K562 (cell line): ENCODE measurements around the gene DUXB. TPM values are rescaled to one million over a fixed set of nuclear protein-coding genes. Genes with fewer than 3 reads are reported as not detected.
A peak's percentile ranks its signal among the peaks of the same experiment; 100 is the strongest.

Source experiments
- AFF1 ChIP-seq, 2 experiments: fragments of 450-650 bp; IDR thresholded peaks; 2 replicates each; pipeline ENCODE4 v1.6.1; 2018; ENCODE audit warnings: mild to moderate bottlenecking in 2 of 2, low read depth in 1 of 2; ENCODE audit not compliant: partially characterized antibody in 2 of 2
- BHLHE40 ChIP-seq: IDR thresholded peaks from 2 replicates; pipeline ENCODE4 v1.6.1; 2011; ENCODE audit warnings: low read length, improper control_type of control experiment
- CBX1 ChIP-seq: sonication (generic); IDR thresholded peaks from 2 replicates; pipeline ENCODE4 v1.6.1; 2016; ENCODE audit warnings: antibody characterized with exemption, low read depth, mild to moderate bottlenecking
- CTCF ChIP-seq, 3 experiments: IDR thresholded peaks in 2 of 3; conservative IDR thresholded peaks in 1 of 3; 2 replicates each; pipeline ENCODE4 v1.5.1; 2011 to 2012; ENCODE audit warnings: low read length in 3 of 3, mild to moderate bottlenecking in 3 of 3, control low read depth in 2 of 3, improper control_type of control experiment in 1 of 3, inconsistent platforms in 1 of 3, low read depth in 1 of 3, mixed read lengths in 1 of 3, moderate library complexity in 1 of 3; ENCODE audit not compliant: insufficient read depth in 2 of 3
- ELF4 ChIP-seq: fragments of 450-650 bp; formaldehyde crosslinking; IDR thresholded peaks from 2 replicates; pipeline ENCODE4 v1.4.0; 2022; ENCODE audit warnings: missing genetic modification characterization
- FOXA1 ChIP-seq: fragments of 450-650 bp; IDR thresholded peaks from 2 replicates; pipeline ENCODE4 v1.6.1; 2016; ENCODE audit warnings: mild to moderate bottlenecking, borderline replicate concordance
- HIVEP1 ChIP-seq: fragments of 250-450 bp; sonication (Bioruptor Pico); IDR thresholded peaks from 2 replicates; pipeline ENCODE4 v1.4.0; 2020; ENCODE audit warnings: mild to moderate bottlenecking
- MYBL2 ChIP-seq, 2 experiments: fragments of 450-650 bp in 1 of 2; sonication (generic) in 1 of 2; formaldehyde crosslinking in 1 of 2; IDR thresholded peaks; 2 replicates each; pipeline versions ENCODE4 v1.6.1 to v1.8.1; 2017 to 2022; ENCODE audit warnings: borderline replicate concordance in 1 of 2, inconsistent platforms in 1 of 2, low read depth in 1 of 2, mild to moderate bottlenecking in 1 of 2, missing genetic modification reagents in 1 of 2, moderate library complexity in 1 of 2
- NCOA4 ChIP-seq: fragments of 450-650 bp; IDR thresholded peaks from 2 replicates; pipeline ENCODE4 v1.6.1; 2018; ENCODE audit warnings: mild to moderate bottlenecking; ENCODE audit not compliant: partially characterized antibody
- NR2C2 ChIP-seq, 2 experiments: fragments of 200-800 bp in 1 of 2; sonication (Bioruptor generic) in 1 of 2; sonication (generic) in 1 of 2; formaldehyde crosslinking in 1 of 2; IDR thresholded peaks; 2 replicates each; pipeline versions ENCODE4 v1.6.1 to v1.8.0; 2016 to 2022; ENCODE audit warnings: mild to moderate bottlenecking in 1 of 2, missing compliant biosample characterization in 1 of 2, missing genetic modification characterization in 1 of 2, missing genetic modification reagents in 1 of 2
- NRF1 ChIP-seq, 2 experiments: fragments of 450-650 bp; IDR thresholded peaks in 1 of 2; conservative IDR thresholded peaks in 1 of 2; 2 replicates each; pipeline ENCODE4 v1.6.1; 2014; ENCODE audit warnings: mild to moderate bottlenecking in 2 of 2
- RAD21 ChIP-seq, 2 experiments: fragments of 250-450 bp in 1 of 2; fragments of 450-650 bp in 1 of 2; sonication (Bioruptor Pico) in 1 of 2; formaldehyde crosslinking in 1 of 2; IDR thresholded peaks in 1 of 2; conservative IDR thresholded peaks in 1 of 2; 2 replicates each; pipeline versions ENCODE4 v1.4.0 to v1.8.0; 2020 to 2022; ENCODE audit warnings: mild to moderate bottlenecking in 2 of 2, moderate library complexity in 1 of 2
- SMARCC2 ChIP-seq: fragments of 450-650 bp; IDR thresholded peaks from 2 replicates; pipeline ENCODE4 v1.6.1; 2017; ENCODE audit warnings: antibody characterized with exemption, moderate library complexity, mild to moderate bottlenecking, low read depth
- SRSF1 ChIP-seq: fragments of 200-400 bp; formaldehyde crosslinking; IDR thresholded peaks from 2 replicates; pipeline ENCODE4 v1.6.1; 2017; ENCODE audit warnings: mild to moderate bottlenecking, low read depth, low read length, moderate library complexity
- TAF7 ChIP-seq: fragments of 450-650 bp; IDR thresholded peaks from 2 replicates; pipeline ENCODE4 v1.6.1; 2016; ENCODE audit warnings: missing genetic modification characterization, missing compliant biosample characterization
- TCFL5 ChIP-seq: fragments of 250-450 bp; sonication (Bioruptor Pico); conservative IDR thresholded peaks from 2 replicates; pipeline ENCODE4 v1.6.1; 2021; ENCODE audit warnings: mild to moderate bottlenecking, moderate library complexity, matching md5 sums
- ZNF785 ChIP-seq: fragments of 250-450 bp; sonication (Bioruptor Pico); IDR thresholded peaks from 2 replicates; pipeline ENCODE4 v1.4.0; 2020; ENCODE audit warnings: mild to moderate bottlenecking
- polyA plus RNA-seq, 8 experiments: library from polyadenylated mRNA; depleted of rRNA in 4 of 8; stranded (reverse) in 5 of 8; unstranded in 3 of 8; fragments of >200 nt; fragmentation: Nextera tagmentation in 2 of 8; fragmentation: Illumina TruSeq in 1 of 8; extraction: Ambion mirVana in 2 of 8; extraction: Trizol in 1 of 8; gene quantifications; 2 replicates each; pipeline versions ENCODE4 v1.2.1 to v1.2.3, GENCODE V29; 2011 to 2014; ENCODE audit warnings: inconsistent platforms in 1 of 8, missing spikeins in 1 of 8
- total RNA-seq, 7 experiments: library from RNA; depleted of rRNA in 6 of 7; stranded (reverse); fragments of >200 nt in 6 of 7; fragmentation: Illumina TruSeq in 2 of 7; extraction: Trizol in 2 of 7; gene quantifications; 2 replicates each; pipeline versions ENCODE4 v1.2.1 to v1.2.3, GENCODE V29; 2011 to 2021; ENCODE audit warnings: low replicate concordance in 1 of 7
- TF ChIP-seq, protein P1 (sequence below): IDR thresholded peaks from 2 replicates; pipeline ENCODE4 v1.6.1; 2016; ENCODE audit warnings: missing genetic modification characterization, missing compliant biosample characterization
- TF ChIP-seq, protein P2 (sequence below): fragments of 450-650 bp; IDR thresholded peaks from 2 replicates; pipeline ENCODE4 v1.6.1; 2016; ENCODE audit warnings: missing biosample characterization, missing genetic modification characterization

DUXB gene
- total and polyA plus RNA-seq, 9 of the 15 experiments (the other 6 are each of a cell fraction or from before 2014, with no cell fraction given): not detected

DNA sequence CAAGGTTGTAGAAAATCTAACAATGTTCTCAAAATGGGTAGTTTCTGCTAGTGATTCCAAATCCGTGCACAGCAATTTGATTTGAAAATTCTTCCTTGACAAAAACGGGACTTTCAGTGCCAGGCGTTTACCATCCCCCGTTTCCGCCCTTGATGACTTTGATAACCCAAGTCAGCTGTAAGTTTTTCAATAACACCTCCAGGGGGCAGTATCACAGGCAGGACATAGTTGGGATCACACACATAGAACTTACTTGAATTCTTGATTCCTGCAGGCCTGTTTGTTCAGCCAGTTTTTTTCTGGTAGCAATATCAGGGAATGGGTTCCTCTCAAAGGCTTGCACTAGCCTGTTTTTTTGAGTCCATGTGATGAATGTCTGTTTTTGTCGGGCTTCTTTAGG, 5.6 kb downstream of the DUXB start (continued):
- TF ChIP-seq MYBL2 (IDR thresholded peaks at IDR 0.05; ENCODE audit: low read depth) (no peak), MYBL2 (CRISPR knock-in tag; IDR thresholded peaks at IDR 0.05; ENCODE audit: borderline replicate concordance) (no peak), SMARCC2 (no peak), ZNF785 (CRISPR knock-in tag) (no peak), TAF7 (tag) (no peak), ELF4 (CRISPR knock-in tag) (no peak), FOXA1 (no peak), NR2C2 (CRISPR knock-in tag; IDR thresholded peaks at IDR 0.05) (no peak), NR2C2 (tag; IDR thresholded peaks at IDR 0.05) (no peak), RAD21 (CRISPR knock-in tag; conservative IDR thresholded peaks at IDR 0.05 in 1 of 2, IDR thresholded peaks at IDR 0.05 in 1 of 2) (0 out of 4 replicates have a peak, but pooled peaks of 1 of the 2 experiments have one; percentile 8), BHLHE40 (no peak), AFF1 (IDR thresholded peaks at IDR 0.05; ENCODE audit: low read depth in 1 of 2, partially characterized antibody in 2 of 2) (no peak), CTCF (IDR thresholded peaks at IDR 0.05 in 2 of 3, conservative IDR thresholded peaks at IDR 0.05 in 1 of 3; ENCODE audit: insufficient read depth in 2 of 3, low read depth in 1 of 3, low read length in 3 of 3) (peak; percentile 44 to 50 (median 49); a peak in 5 of 6 replicates), NCOA4 (no peak), NRF1 (conservative IDR thresholded peaks at IDR 0.05 in 1 of 2, IDR thresholded peaks at IDR 0.05 in 1 of 2) (no peak), HIVEP1 (CRISPR knock-in tag) (no peak), CBX1 (no peak), TCFL5 (CRISPR knock-in tag) (no peak), SRSF1 (no peak)
- TF ChIP-seq, protein P1, sequence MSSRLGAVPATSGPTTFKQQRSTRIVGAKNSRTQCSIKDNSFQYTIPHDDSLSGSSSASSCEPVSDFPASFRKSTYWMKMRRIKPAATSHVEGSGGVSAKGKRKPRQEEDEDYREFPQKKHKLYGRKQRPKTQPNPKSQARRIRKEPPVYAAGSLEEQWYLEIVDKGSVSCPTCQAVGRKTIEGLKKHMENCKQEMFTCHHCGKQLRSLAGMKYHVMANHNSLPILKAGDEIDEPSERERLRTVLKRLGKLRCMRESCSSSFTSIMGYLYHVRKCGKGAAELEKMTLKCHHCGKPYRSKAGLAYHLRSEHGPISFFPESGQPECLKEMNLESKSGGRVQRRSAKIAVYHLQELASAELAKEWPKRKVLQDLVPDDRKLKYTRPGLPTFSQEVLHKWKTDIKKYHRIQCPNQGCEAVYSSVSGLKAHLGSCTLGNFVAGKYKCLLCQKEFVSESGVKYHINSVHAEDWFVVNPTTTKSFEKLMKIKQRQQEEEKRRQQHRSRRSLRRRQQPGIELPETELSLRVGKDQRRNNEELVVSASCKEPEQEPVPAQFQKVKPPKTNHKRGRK (tag): no peak
- TF ChIP-seq, protein P2, sequence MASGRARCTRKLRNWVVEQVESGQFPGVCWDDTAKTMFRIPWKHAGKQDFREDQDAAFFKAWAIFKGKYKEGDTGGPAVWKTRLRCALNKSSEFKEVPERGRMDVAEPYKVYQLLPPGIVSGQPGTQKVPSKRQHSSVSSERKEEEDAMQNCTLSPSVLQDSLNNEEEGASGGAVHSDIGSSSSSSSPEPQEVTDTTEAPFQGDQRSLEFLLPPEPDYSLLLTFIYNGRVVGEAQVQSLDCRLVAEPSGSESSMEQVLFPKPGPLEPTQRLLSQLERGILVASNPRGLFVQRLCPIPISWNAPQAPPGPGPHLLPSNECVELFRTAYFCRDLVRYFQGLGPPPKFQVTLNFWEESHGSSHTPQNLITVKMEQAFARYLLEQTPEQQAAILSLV (tag): no peak
